Adrenal gland (tissue), 12 donors: ENCODE data around the gene RGL4. TPM values are rescaled to one million over a fixed set of nuclear protein-coding genes. Genes with fewer than 3 reads are reported as not detected.

Source experiments
- DNase-seq, 7 donors: peaks; one replicate each; pipeline ENCODE4 v3.0.0-alpha.2; 2019 to 2020
- H3K27ac ChIP-seq, 5 donors: fragments of 200-600 bp; sonication (generic) in 4 of 5; 1 replicate in 3 of 5; 2 replicates in 2 of 5; pipeline versions ENCODE4 v1.5.1 to v1.8.0; 2016 to 2020; ENCODE audit warnings: mild to moderate bottlenecking in 1 of 5
- H3K27me3 ChIP-seq: fragments of 200-600 bp; 2 replicates; pipeline ENCODE4 v1.8.0; 2021
- H3K36me3 ChIP-seq, 2 donors: fragments of 200-600 bp; replicated peaks in 1 of 2; 1 replicate in 1 of 2; 2 replicates in 1 of 2; pipeline versions ENCODE4 v1.5.1 to v1.8.0; 2018 to 2022
- H3K4me1 ChIP-seq, 2 donors: fragments of 200-600 bp; replicated peaks in 1 of 2; 1 replicate in 1 of 2; 2 replicates in 1 of 2; pipeline versions ENCODE4 v1.5.1 to v1.8.0; 2018 to 2021
- H3K4me3 ChIP-seq, 4 donors: fragments of 200-600 bp; sonication (generic) in 3 of 4; one replicate each; pipeline ENCODE4 v1.5.1; 2016 to 2018
- H3K9me3 ChIP-seq, 3 donors: fragments of 200-600 bp; sonication (generic) in 1 of 3; replicated peaks in 1 of 3; 1 replicate in 2 of 3; 2 replicates in 1 of 3; pipeline versions ENCODE4 v1.5.1 to v1.8.0; 2016 to 2021
- POLR2A ChIP-seq, 2 donors: fragments of 450-650 bp; IDR thresholded peaks; one replicate each; pipeline ENCODE4 v1.6.1; 2017; ENCODE audit warnings: antibody characterized with exemption in 2 of 2, mild to moderate bottlenecking in 2 of 2, moderate library complexity in 1 of 2
- WGBS, 4 donors: extraction: QIAGEN DNeasy Blood & Tissue Kit in 2 of 4; methylation state at CpG; one replicate each; pipeline versions ENCODE4 v1.1.5 to v1.1.7; 2013 to 2017; 5-methylcytosine and 5-hydroxymethylcytosine counted together
- intact Hi-C, 2 donors: fragments of 100-400 bp; cut with DNase I; formaldehyde crosslinking; loops; one replicate each; pipeline versions ENCODE4 v1.14.1 to v1.15.0; 2022 to 2023
- polyA plus RNA-seq, 3 donors: library from polyadenylated mRNA; stranded (reverse); fragments of 200-250 nt in 2 of 3; fragments of 350-450 nt in 1 of 3; fragmentation: Illumina TruSeq in 1 of 3; extraction: RNeasy Lipid Tissue Mini Kit (QIAGEN cat#74804) in 1 of 3; gene quantifications; one replicate each; pipeline ENCODE4 v1.2.3, GENCODE V29; 2013 to 2014
- total RNA-seq, 9 donors: library from RNA; depleted of rRNA in 4 of 9; stranded (reverse); fragments of >200 nt in 4 of 9; fragments of 120-200 nt in 1 of 9; fragmentation: NEBNext Ultra II Directional in 1 of 9; extraction: Animal tissue kit (Norgen Biotek cat#: 25700) in 1 of 9; gene quantifications; one replicate each; pipeline versions ENCODE4 v1.1.0 to v1.2.4, GENCODE V29; 2013 to 2023
- TF ChIP-seq, protein P1 (sequence below), 6 experiments: fragments of 450-650 bp in 4 of 6; fragments of 200-600 bp in 2 of 6; sonication (generic) in 1 of 6; IDR thresholded peaks; 1 replicate in 5 of 6; 2 replicates in 1 of 6; pipeline versions ENCODE4 v1.5.1 to v1.8.0; 2016 to 2021; ENCODE audit warnings: antibody characterized with exemption in 6 of 6, mild to moderate bottlenecking in 2 of 6, moderate library complexity in 1 of 6
- donor health status: healthy with polysubstance abuse.
- donor health status: Bipolar disorder and iron deficiency.
- donor health status: DM: yes; HTN: yes; CAD: no.
- donor health status: DM: no; HTN: no; CAD: no.
- donor health status: DM: no; HTN: no; CAD: no.
- donor health status: DM: yes; HTN: yes; CAD: no.

Gene RGL4
- total and polyA plus RNA-seq, 12 donors: 0.84 to 3.1 (median 0.88) TPM; not detected in 9

DNA sequence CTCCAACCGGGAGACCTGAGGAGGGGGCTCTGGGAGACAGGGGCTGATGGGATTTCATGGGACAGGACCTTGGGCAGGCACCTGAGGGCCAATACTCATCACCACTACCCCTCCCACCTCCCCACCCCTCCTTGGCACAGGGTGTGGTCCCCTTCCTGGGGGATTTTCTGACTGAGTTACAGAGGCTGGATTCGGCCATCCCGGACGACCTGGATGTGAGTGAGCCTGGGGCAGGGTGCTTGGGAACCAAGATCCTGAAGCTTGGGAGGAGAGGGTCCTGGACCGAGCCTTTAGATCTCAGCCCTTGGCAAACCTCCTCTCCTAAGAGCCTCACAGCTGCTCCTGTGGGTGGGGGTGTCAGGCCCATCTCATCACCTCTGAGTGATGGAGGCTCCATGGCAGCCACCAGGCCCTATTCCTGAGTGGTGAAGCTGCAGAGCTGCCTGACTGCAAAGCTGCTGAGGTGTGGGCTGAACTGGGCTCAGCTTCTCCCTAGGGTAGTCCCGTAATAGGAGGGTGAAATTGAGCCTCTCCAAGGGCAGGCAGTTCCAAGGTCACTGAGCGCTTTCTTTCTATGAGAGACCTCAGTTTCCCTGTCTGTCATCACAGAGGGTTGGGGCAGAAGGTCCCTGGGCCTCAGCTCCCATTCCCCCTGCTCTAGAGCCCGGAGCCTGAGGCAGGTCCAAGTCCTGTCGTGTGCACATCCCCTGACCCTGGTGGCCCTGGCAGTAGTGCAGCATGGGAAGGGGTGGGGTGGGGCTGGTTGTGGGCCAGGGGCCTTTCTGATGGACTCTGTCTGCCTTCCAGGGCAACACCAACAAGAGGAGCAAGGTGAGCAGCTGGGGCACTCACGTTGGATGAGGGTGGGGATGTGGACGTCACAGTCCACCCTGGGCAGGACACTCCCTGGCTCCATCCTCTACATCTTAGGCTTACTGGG is 6.5 kb downstream of the RGL4 start:
- 87 to 95% (median 91%) methylated on average over 6 to 11 of the region's 11 CpGs for WGBS, 4 donors
- Histone ChIP-seq H3K4me3 (no peak overlapping the region), H3K27ac (no peak overlapping the region), H3K9me3 (no peaks in the 10 kb centered on the region), H3K36me3 (peaks cover 0 to 25% of the 10 kb centered on the region in 2 donors), H3K27me3 (no peaks in the 10 kb centered on the region), H3K4me1 (peaks cover 6 to 8% of the 10 kb centered on the region in 2 donors)
- intact Hi-C loops: no loop called here
- TF ChIP-seq, protein P1, sequence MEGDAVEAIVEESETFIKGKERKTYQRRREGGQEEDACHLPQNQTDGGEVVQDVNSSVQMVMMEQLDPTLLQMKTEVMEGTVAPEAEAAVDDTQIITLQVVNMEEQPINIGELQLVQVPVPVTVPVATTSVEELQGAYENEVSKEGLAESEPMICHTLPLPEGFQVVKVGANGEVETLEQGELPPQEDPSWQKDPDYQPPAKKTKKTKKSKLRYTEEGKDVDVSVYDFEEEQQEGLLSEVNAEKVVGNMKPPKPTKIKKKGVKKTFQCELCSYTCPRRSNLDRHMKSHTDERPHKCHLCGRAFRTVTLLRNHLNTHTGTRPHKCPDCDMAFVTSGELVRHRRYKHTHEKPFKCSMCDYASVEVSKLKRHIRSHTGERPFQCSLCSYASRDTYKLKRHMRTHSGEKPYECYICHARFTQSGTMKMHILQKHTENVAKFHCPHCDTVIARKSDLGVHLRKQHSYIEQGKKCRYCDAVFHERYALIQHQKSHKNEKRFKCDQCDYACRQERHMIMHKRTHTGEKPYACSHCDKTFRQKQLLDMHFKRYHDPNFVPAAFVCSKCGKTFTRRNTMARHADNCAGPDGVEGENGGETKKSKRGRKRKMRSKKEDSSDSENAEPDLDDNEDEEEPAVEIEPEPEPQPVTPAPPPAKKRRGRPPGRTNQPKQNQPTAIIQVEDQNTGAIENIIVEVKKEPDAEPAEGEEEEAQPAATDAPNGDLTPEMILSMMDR (IDR thresholded peaks at IDR 0.05): no peak
- TF ChIP-seq POLR2A (IDR thresholded peaks at IDR 0.05): no peak
- no peak for DNase-seq

DNA sequence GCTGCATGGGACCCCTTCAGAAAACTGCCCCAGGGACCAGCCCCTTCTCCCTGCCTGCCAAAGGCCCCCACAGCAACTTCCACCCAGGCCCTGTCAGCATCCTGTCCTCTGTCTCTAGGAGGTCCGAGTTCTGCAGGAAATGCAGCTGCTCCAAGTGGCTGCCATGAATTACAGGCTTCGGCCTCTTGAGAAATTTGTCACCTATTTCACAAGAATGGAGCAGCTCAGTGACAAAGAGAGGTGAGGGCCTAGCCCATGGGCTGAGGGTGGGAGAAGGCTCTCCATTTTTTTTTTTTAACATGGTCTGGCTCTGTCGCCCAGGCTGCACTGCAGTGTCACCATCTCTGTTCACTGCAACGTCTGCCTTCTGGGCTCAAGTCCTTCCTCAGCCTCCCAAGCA is 7.3 kb downstream of the RGL4 start:
- WGBS, 4 donors: 73 to 87% (median 76%) methylated on average over 4 of the region's 4 CpGs
- no peak for DNase-seq
- TF ChIP-seq, protein P1 (IDR thresholded peaks at IDR 0.05): no peak
- TF ChIP-seq POLR2A (IDR thresholded peaks at IDR 0.05): no peak
- H3K4me3 ChIP-seq: no peak overlapping the region
- H3K9me3 ChIP-seq: no peaks in the 10 kb centered on the region
- peaks cover 6 to 8% of the 10 kb centered on the region in 2 donors for H3K4me1 ChIP-seq
- no peaks in the 10 kb centered on the region for H3K27me3 ChIP-seq
- peaks cover 0 to 31% of the 10 kb centered on the region in 2 donors for H3K36me3 ChIP-seq
- intact Hi-C loops: no loop called here
- H3K27ac ChIP-seq: no peak overlapping the region

DNA sequence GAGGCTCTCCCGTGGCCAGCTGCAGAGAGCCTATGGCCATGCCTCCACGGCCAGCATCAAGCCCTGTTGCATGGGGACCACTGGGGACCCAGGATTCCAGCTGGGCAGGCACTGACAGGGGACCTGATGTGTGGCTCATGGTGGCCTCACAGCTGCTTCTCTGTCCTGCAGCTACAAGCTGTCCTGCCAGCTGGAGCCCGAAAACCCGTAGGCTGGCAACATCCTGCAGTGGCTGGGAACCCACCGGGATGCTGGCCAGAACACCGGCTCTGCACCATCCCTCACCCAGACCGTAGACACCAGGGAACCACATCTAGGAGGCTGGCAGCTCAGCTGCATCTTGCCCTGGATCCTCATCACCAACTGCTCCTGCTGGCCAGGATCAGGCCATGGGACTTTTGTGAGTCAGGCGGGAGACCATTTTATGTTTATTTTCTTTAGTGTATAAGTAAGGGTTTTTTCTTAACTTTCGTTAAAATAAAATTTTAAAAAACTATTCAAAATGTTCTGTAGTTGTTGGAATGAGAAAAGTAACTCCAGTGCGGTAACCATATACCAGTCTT is 7.9 kb downstream of the RGL4 start:
- no peak for DNase-seq
- Histone ChIP-seq H3K9me3 (no peaks in the 10 kb centered on the region), H3K27ac (no peak overlapping the region), H3K27me3 (no peaks in the 10 kb centered on the region), H3K4me3 (no peak overlapping the region), H3K4me1 (peaks cover 6 to 8% of the 10 kb centered on the region in 2 donors), H3K36me3 (peaks cover 0 to 31% of the 10 kb centered on the region in 2 donors)
- no peak for TF ChIP-seq POLR2A (IDR thresholded peaks at IDR 0.05)
- TF ChIP-seq, protein P1 (IDR thresholded peaks at IDR 0.05): no peak
- 91 to 97% (median 95%) methylated on average over 6 to 10 of the region's 10 CpGs for WGBS, 4 donors
- intact Hi-C loops: no loop called here

DNA sequence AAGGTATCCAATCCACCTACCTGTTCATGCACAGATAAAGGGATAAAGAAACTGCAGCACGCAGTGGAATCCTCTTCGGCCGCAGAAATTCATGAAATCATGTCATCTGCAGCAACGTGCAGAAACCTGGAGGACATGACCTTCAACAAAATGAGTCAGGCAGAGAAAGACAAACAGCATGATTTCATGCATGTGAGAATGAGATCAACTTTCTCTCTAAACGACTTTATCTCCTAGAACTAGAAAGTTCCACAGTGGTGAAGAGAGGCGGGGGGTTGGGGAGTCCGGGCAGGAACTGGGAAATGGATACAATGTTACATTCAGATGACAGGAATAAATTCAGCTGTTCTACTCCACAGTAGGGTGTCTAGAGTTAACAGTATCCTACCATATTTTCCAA is 9.9 kb downstream of the RGL4 start:
- peaks cover 6 to 8% of the 10 kb centered on the region in 2 donors for H3K4me1 ChIP-seq
- H3K9me3 ChIP-seq: no peaks in the 10 kb centered on the region
- 41 to 49% (median 45%) methylated on average over 7 of the region's 7 CpGs for WGBS, 4 donors
- H3K36me3 ChIP-seq: peaks cover 0 to 35% of the 10 kb centered on the region in 2 donors
- H3K4me3 ChIP-seq: peak overlapping the region in 1 of 4 donors; percentile 4
- H3K27ac ChIP-seq: peak overlapping the region in 3 of 5 donors; percentile 71 to 84 (median 84)
- peak in 6 of 7 donors; percentile 55 to 82 (median 61) for DNase-seq
- H3K27me3 ChIP-seq: no peaks in the 10 kb centered on the region
- TF ChIP-seq, protein P1 (IDR thresholded peaks at IDR 0.05): no peak
- peak in 1 of 2 donors; percentile 53 for TF ChIP-seq POLR2A (IDR thresholded peaks at IDR 0.05)
- intact Hi-C loops: no loop called here
